ENCODE results near the gene PLN. TPM values are rescaled to one million over a fixed set of nuclear protein-coding genes. Genes with fewer than 3 reads are reported as not detected.

Gene PLN
- total RNA-seq, 1 donor from 2014 or later = not detected

DNA sequence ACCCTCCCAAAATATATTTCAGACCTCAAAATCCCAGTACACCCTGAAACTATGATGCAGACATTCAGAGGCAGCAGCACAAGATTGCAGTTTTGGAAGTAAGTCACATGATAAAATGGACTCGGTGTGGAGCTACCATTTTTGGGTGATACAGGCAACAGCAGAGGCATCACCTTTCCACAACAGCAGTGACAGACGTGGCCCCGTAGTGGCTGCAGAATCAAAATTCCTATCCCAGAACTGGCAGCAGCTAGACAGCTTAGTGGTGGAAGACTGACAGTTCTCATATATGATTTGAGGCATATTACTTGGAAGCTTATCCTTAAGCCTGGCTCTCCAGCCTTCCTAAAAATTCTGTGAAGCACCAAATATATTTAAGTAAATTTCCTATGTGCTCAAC lies 19.9 kb downstream of the PLN start:
- no peak for TF ChIP-seq CTCF (IDR thresholded peaks at IDR 0.05; ENCODE audit: insufficient read depth, low read length, poor library complexity, severe bottlenecking)
- Histone ChIP-seq H3K27me3 (ENCODE audit: control insufficient read depth, insufficient read depth, low read length) (no peaks in the 10 kb centered on the region), H3K4me3 (ENCODE audit: low read depth, low read length) (no peak overlapping the region), H3K36me3 (ENCODE audit: control insufficient read depth, insufficient read depth, low read length) (no peaks in the 10 kb centered on the region)
- DNase-seq (ENCODE audit: low read depth) = no peak

DNA sequence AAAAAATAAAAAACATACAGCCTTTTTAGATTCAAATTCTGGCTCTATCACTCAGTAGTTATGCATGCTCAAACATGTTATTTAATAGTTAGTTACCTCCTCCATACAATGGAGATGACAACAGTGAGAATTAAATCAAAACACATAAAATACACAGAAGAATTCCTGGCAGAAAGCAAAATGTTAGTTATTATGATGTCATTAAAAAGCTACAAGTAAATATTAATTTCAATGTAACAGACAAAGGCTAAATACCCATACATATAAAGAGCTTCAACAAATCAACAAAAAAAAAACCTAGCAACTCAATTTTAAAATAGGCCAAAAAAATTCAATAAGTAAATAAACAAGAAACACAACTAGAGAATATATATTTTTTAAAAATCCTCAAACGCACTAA lies 21.4 kb downstream of the PLN start:
- Histone ChIP-seq H3K27me3 (ENCODE audit: control insufficient read depth, insufficient read depth, low read length) (no peaks in the 10 kb centered on the region), H3K36me3 (ENCODE audit: control insufficient read depth, insufficient read depth, low read length) (no peaks in the 10 kb centered on the region), H3K4me3 (ENCODE audit: low read depth, low read length) (no peak overlapping the region)
- no peak for DNase-seq (ENCODE audit: low read depth)
- no peak for TF ChIP-seq CTCF (IDR thresholded peaks at IDR 0.05; ENCODE audit: insufficient read depth, low read length, poor library complexity, severe bottlenecking)

GRCh38 chr6:118571121-118571520 lies 23.0 kb downstream of the PLN start:
- no peak for TF ChIP-seq CTCF (IDR thresholded peaks at IDR 0.05; ENCODE audit: insufficient read depth, low read length, poor library complexity, severe bottlenecking)
- DNase-seq (ENCODE audit: low read depth) = no peak
- no peaks in the 10 kb centered on the region for H3K36me3 ChIP-seq (ENCODE audit: control insufficient read depth, insufficient read depth, low read length)
- H3K4me3 ChIP-seq (ENCODE audit: low read depth, low read length) = no peak overlapping the region
- no peaks in the 10 kb centered on the region for H3K27me3 ChIP-seq (ENCODE audit: control insufficient read depth, insufficient read depth, low read length)

DNA sequence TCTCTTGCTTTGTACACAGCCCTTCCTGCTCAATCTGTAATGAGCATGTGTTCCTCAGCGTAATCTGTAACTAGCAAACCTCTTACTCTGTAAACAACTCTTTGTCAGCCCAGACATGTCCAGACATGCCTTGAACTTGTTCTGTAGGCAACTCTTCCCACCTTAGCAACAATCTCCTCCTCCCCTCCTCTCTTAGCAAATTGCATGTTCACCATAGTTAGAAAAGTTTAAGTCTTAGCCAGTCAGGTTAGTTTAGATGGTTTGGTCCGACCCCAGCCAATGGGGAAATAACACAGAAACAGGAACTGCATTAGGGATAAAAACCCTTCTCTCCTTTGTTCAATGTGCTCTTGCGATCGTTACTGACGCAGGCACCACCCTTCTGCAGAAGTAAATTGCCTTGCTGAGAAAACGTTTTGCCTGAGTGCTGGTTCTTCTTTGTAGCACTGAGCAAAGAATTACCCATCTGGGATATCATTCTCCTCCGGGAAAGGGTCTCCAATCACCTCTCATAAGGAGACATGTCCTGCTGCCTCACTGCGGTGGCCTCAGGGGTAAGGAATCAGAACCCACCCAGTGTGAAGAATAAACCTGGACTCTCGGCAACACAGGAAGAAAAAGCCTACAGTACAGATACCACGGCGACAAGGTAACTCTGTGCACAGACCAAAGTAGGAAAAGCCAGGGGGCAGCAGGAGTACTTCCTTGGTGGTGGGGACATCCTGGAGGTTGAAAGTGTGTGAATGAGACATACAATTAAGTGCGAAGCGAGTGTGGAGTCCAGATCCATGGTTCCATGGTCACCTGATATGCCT lies 26.2 kb downstream of the PLN start:
- DNase-seq (ENCODE audit: low read depth) = no peak
- Histone ChIP-seq H3K36me3 (ENCODE audit: control insufficient read depth, insufficient read depth, low read length) (no peaks in the 10 kb centered on the region), H3K4me3 (ENCODE audit: low read depth, low read length) (no peak overlapping the region), H3K27me3 (ENCODE audit: control insufficient read depth, insufficient read depth, low read length) (no peaks in the 10 kb centered on the region)
- no peak for TF ChIP-seq CTCF (IDR thresholded peaks at IDR 0.05; ENCODE audit: insufficient read depth, low read length, poor library complexity, severe bottlenecking)

- TF ChIP-seq CTCF (IDR thresholded peaks at IDR 0.05; ENCODE audit: insufficient read depth, low read length, poor library complexity, severe bottlenecking) = no peak
- Histone ChIP-seq H3K4me3 (ENCODE audit: low read depth, low read length) (no peak overlapping the region), H3K36me3 (ENCODE audit: control insufficient read depth, insufficient read depth, low read length) (no peaks in the 10 kb centered on the region), H3K27me3 (ENCODE audit: control insufficient read depth, insufficient read depth, low read length) (no peaks in the 10 kb centered on the region)
- DNase-seq (ENCODE audit: low read depth) = no peak
Measured at GRCh38 chr6:118577972-118578371, 29.9 kb downstream of the PLN start.

GRCh38 chr6:118578617-118579016 lies 30.5 kb downstream of the PLN start:
- DNase-seq (ENCODE audit: low read depth) = no peak
- Histone ChIP-seq H3K27me3 (ENCODE audit: control insufficient read depth, insufficient read depth, low read length) (no peaks in the 10 kb centered on the region), H3K36me3 (ENCODE audit: control insufficient read depth, insufficient read depth, low read length) (no peaks in the 10 kb centered on the region), H3K4me3 (ENCODE audit: low read depth, low read length) (no peak overlapping the region)
- TF ChIP-seq CTCF (IDR thresholded peaks at IDR 0.05; ENCODE audit: insufficient read depth, low read length, poor library complexity, severe bottlenecking) = no peak

All from kidney epithelial cell (primary cell).